ENCODE data around the gene COL23A1.

Gene COL23A1

GRCh38 chr5:178223828-178224335 lies 366.3 kb downstream of the COL23A1 start:
- DNase-seq (ENCODE audit: low read depth): no peak

- DNase-seq (ENCODE audit: low read depth): no peak
These were observed 366.9 kb downstream of the COL23A1 start for GRCh38 chr5:178223196-178223773.

- no peak for DNase-seq (ENCODE audit: low read depth)
These were observed 367.9 kb downstream of the COL23A1 start for GRCh38 chr5:178222292-178222691.

- no peak for DNase-seq (ENCODE audit: low read depth)
These were observed 368.3 kb downstream of the COL23A1 start for GRCh38 chr5:178221853-178222252.

- DNase-seq (ENCODE audit: low read depth): no peak
These were observed 368.9 kb downstream of the COL23A1 start for GRCh38 chr5:178221282-178221681.

GRCh38 chr5:178218827-178219226 lies 371.4 kb downstream of the COL23A1 start:
- no peak for DNase-seq (ENCODE audit: low read depth)

GRCh38 chr5:178218237-178218776 lies 371.9 kb downstream of the COL23A1 start:
- no peak for DNase-seq (ENCODE audit: low read depth)

GRCh38 chr5:178216779-178217178 lies 373.4 kb downstream of the COL23A1 start:
- DNase-seq (ENCODE audit: low read depth): no peak

- DNase-seq (ENCODE audit: low read depth): no peak
These were observed 374.1 kb downstream of the COL23A1 start for GRCh38 chr5:178216088-178216534.

- DNase-seq (ENCODE audit: low read depth): no peak
These were observed 374.8 kb downstream of the COL23A1 start for GRCh38 chr5:178215280-178216002.

GRCh38 chr5:178214160-178214803 lies 375.9 kb downstream of the COL23A1 start:
- DNase-seq (ENCODE audit: low read depth): no peak

GRCh38 chr5:178213748-178214151 lies 376.4 kb downstream of the COL23A1 start:
- DNase-seq (ENCODE audit: low read depth): no peak

- no peak for DNase-seq (ENCODE audit: low read depth)
These were observed 377.2 kb downstream of the COL23A1 start for GRCh38 chr5:178213003-178213461.

- DNase-seq (ENCODE audit: low read depth): no peak
These were observed 377.8 kb downstream of the COL23A1 start for GRCh38 chr5:178212241-178213002.

- no peak for DNase-seq (ENCODE audit: low read depth)
These were observed 378.8 kb downstream of the COL23A1 start for GRCh38 chr5:178211095-178212048.

GRCh38 chr5:178210686-178211085 lies 379.5 kb downstream of the COL23A1 start:
- no peak for DNase-seq (ENCODE audit: low read depth)

- DNase-seq (ENCODE audit: low read depth): no peak
These were observed 380.1 kb downstream of the COL23A1 start for GRCh38 chr5:178210073-178210535.

- no peak for DNase-seq (ENCODE audit: low read depth)
These were observed 380.7 kb downstream of the COL23A1 start for GRCh38 chr5:178209334-178210072.

GRCh38 chr5:178208540-178209227 lies 381.5 kb downstream of the COL23A1 start:
- no peak for DNase-seq (ENCODE audit: low read depth)

All from EH (cell line).